ENCODE results near the gene STK39. TPM values are rescaled to one million over a fixed set of nuclear protein-coding genes. Genes with fewer than 3 reads are reported as not detected.
"Not testable (repeated sequence)": the region's sequence is repeated elsewhere in the genome, so short reads cannot be mapped to it uniquely, and the experiment has no call there.

STK39 gene
- total RNA-seq, 1 experiment from 2014 or later: 16.9 TPM

DNA sequence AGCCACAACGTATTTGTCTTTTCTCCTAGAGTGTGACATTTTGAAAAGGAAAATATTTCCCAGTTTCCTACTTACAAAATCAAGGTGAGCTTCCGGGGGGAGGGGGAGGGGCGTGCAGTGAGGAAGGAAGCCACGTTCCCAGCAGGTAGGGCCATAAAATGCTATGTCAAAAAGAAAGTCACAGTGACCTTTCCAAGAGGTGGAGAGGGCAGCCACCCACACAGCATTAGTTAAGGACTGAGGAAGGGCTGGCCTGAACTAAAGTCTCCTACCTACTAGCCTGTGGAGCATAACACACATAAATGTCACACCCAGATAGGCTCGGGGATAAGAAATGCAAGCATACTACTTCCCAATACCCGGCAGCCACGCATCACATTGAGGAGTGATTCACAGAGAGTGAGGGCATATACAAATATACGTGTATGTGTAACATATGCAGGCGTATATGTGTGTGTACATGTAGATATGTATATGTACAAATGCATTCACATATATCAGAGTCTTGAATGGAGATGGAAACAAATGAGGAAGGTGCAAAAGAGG lies 191.1 kb downstream of the STK39 start:
- DNase-seq (ENCODE audit: low read depth): no peak

DNA sequence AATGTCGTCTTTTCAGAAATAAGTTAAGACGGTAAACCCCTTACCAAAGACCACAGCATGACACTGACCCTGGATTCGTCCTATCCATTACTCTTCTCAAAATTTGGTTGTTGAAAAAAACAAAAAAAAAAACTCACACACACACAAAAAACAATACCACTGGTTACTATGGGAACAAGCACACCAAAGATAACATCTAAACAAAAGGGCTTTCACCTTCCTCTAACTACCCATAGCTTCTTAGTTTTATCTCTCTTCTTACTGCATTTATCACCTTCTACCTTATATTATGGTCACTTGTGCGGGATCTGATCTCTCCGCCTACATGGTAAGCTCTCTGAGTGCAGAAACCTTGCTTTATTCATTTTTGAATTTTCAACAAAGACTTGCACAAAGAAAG lies 192.7 kb downstream of the STK39 start:
- DNase-seq (ENCODE audit: low read depth): no peak

DNA sequence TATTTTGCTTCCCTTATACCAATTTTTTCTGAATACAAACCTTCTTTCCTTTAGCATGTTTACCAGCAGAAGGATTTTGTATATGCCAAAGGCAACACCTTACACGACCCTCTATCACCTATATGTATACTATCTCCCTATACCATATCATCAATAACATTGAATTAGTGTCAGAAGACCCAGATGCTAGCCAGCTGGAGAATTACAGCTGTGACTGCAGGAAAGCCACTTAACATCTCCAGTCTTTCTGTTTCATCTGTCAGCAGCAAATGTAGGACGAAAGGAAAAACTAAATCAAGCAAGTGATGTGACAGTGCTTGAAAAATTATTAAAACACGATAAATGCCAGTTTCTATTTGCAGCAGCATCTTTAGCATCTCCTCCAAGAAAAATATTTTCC lies 193.7 kb downstream of the STK39 start:
- DNase-seq (ENCODE audit: low read depth): no peak

DNA sequence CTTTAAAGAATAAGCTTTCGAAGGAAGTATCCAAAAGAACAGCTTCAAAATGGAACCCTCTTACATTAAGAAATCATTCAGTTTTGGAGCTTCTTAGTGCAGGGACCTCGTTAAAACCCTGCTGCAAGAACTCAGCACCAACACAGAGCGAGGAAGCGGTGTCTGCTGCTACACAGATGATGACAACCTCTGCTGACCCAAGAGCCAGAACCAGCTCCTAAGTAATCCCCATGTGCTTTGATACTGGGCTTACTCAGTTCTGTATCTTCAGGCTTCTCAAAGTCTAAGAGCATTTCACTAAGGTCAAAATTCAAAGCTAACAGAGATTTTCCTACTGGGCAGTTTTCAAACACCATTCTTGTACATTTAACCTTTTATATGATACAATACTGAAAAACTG lies 194.6 kb downstream of the STK39 start:
- DNase-seq (ENCODE audit: low read depth): no peak

GRCh38 chr2:168050377-168050776 lies 197.0 kb downstream of the STK39 start:
- DNase-seq (ENCODE audit: low read depth): no peak

GRCh38 chr2:168049609-168050008 lies 197.8 kb downstream of the STK39 start:
- no peak for DNase-seq (ENCODE audit: low read depth)

DNA sequence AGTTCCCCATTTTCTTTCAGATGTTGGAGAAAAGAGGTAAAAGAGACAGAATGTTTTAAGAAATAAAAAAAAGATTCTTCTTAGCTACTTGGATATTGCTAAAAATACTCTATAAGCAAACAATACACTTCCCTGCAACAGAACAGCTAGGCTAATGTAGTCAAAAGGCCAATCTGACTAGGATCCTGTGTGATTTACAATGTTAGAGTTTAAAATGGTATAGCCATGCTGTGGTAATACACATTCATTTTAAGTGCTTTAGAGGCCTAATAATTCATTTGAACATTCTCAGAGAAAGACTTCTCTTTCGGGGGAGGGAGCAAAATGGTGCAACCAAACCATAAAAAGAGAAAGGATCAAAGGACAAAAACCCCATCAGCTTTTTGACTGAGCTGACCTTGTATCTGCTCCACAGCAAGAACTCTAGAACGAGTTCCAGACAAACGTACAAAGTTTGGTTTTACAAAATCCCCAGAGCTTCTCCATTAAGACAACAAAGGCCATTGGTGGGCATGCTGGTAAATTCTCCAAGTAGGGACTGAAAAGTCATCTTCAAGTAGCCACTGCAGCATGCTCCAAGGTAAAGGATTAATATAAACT lies 200.2 kb downstream of the STK39 start:
- DNase-seq (ENCODE audit: low read depth): no peak

DNA sequence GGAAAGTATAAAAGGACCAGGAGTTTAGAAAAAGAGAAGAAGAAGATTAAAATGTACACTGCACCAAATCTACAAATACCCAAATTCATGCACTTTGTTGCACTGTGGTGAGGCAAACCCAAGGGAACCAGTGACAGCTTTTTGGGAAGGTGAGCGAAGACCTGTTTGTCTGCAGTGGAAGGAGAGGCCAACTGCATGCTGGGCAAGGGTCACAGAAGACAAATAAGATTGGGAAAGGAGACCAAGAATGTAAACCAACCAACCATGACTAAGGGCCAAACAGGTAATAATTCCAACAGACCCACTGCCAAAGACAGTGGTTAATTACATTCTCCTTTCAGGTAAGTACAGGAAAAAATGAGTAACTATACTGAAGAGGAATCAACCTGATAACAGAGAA lies 202.8 kb downstream of the STK39 start:
- DNase-seq (ENCODE audit: low read depth): no peak

- no peak for DNase-seq (ENCODE audit: low read depth)
Observed at GRCh38 chr2:168044176-168044575, 203.2 kb downstream of the STK39 start.

DNA sequence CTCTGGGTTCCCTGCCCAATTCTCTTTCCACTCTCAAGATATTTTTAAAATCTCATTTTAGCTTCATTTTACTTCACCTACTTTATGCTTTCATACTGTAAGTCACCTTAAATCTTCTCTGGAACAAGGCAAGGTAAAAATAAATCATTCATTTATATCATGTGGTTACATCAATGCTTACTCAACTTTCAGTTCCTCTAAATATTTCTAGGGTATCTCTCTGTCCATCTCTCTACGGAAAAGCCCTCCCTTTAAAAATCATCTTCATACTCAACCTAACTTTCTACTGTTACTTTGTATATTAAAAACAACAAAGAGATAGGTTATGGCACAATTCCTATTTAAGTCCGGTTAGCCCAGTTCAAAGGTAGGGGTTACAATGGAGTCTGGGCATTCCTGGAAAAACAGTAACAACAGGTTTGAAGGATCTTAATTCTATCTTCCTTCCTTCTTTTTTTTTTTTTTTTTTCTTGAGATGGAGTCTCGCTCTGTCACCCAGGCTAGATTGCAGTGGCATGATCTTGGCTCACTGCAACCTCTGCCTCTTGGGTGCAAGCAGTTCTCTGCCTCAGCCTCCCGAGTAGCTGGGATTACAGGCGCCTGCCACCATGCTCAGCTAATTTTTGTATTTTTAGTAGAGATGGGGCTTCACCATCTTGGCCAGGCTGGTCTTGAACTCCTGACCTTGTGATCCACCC lies 205.1 kb downstream of the STK39 start:
- not testable (repeated sequence) for DNase-seq (ENCODE audit: low read depth)

DNA sequence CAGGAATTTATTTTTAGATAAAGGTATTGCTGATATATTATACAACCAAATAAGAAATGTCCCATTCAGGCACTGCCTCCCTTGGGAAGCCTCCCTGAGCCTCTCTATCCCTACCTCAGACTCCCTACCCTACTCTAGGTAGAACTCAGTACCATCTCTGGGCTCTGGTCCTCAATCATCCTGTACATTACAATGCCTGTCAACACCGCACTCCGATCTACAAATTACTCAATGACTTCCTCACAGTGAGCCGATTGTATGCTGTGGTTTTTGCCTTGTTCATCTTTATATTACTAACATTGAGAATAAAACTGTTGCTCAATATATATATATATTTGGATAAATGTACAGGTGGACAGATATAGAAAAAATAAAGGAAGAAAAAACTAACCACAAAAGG lies 207.5 kb downstream of the STK39 start:
- no peak for DNase-seq (ENCODE audit: low read depth)

GRCh38 chr2:168037778-168038177 lies 209.6 kb downstream of the STK39 start:
- DNase-seq (ENCODE audit: low read depth): no peak

- no peak for DNase-seq (ENCODE audit: low read depth)
Observed at GRCh38 chr2:168035458-168035857, 211.9 kb downstream of the STK39 start.

DNA sequence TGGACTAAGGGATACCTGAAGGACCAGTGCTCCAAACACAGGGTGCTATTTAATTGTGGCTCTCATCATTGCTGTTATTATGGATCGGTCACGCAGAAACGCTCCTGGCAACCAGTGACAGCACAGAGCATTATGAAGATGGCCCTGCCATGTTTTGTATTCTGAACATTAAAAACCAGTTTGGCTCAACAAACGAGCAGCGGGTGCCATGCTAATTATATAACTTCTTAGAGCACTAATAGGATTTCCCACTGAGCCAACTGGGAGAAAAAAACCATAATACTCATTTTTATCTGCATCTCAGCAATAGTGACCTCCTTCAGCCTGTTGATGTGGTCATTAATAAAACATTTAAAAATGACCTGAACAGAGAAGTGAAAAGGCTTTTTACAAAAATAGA lies 212.8 kb downstream of the STK39 start:
- DNase-seq (ENCODE audit: low read depth): no peak

GRCh38 chr2:168033966-168034365 lies 213.4 kb downstream of the STK39 start:
- DNase-seq (ENCODE audit: low read depth): no peak

DNA sequence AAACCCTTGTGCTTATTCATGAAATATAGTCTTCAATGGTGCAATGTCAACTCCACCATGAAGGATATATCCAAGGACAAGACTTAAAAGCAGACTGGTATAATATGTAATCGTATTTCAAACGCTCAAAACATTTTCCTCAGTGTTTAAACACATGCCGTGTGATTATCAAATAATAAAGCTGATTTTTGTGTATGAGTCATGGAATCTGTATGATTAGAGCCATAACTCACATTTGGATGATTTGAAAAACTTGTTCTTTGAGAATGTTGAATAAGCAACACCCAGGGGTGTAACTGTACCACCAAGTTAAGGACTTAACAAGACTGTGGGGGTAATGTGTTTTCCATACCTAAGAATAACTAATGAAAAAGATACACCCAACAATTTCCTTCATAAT lies 215.3 kb downstream of the STK39 start:
- no peak for DNase-seq (ENCODE audit: low read depth)

- DNase-seq (ENCODE audit: low read depth): no peak
Observed at GRCh38 chr2:168030862-168031624, 216.4 kb downstream of the STK39 start.

DNA sequence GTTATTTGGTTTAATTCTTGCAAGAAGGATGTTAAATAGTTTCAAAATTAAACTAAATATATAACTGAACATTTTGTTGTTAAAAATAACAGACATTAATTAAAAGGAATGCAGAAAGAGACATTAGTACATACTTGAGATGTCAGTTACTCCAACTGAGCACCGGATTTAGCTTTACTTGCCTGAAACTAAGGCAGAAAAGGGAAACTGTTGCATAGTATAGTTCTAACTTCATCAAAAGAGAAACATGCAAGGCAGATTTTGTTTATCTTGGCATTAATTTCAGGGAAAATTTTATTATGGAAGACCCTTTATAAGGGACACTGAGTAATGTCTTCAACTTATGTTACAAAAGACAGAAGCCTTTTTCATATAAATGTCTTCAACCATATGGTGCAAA lies 218.3 kb downstream of the STK39 start:
- DNase-seq (ENCODE audit: low read depth): no peak

GRCh38 chr2:168028362-168028761 lies 219.0 kb downstream of the STK39 start:
- no peak for DNase-seq (ENCODE audit: low read depth)

GRCh38 chr2:168025487-168026202 lies 221.8 kb downstream of the STK39 start:
- DNase-seq (ENCODE audit: low read depth): no peak

GRCh38 chr2:168024459-168024858 lies 222.9 kb downstream of the STK39 start:
- no peak for DNase-seq (ENCODE audit: low read depth)
